ENCODE measurements around the gene MDP1. TPM values are rescaled to one million over a fixed set of nuclear protein-coding genes. Genes with fewer than 3 reads are reported as not detected.

The MDP1 gene
- polyA plus RNA-seq (2013): 26.4 TPM

GRCh38 chr14:24215495-24216344 lies at the start of gene MDP1:
Gene MDP1, minus strand, starts transcription at chr14:24216066. Its CDS starts 111 bp downstream, at chr14:24215955.
- peak within 1 kb of the TSS; percentile 54 to 84 for H3K27ac ChIP-seq (ENCODE audit: insufficient read depth in 1 of 2, low read depth in 1 of 2, low read length in 2 of 2, poor library complexity in 1 of 2, severe bottlenecking in 2 of 2)
- under 1% methylated on average over 30 of the region's 40 CpGs for WGBS (ENCODE audit: insufficient coverage)
- H3K4me1 ChIP-seq (ENCODE audit: control extremely low read depth in 1 of 4, control insufficient read depth in 4 of 4, insufficient read depth in 4 of 4, low read length in 3 of 4): peaks cover 7 to 33% (median 26%) of the 10 kb centered on the region in 4 experiments
- CTCF ChIA-PET: interaction anchor here (0.8 to 3.4 kb wide), 18 partner anchors 10 to 150 kb away, joined by 3 to 31 read pairs (median 5); partner anchors contain the start of genes CIDEB, GMPR2, NEDD8 and RABGGTA
- POLR2A ChIA-PET: interaction anchor here (0.6 to 1.3 kb wide), 5 partner anchors 26 to 55 kb away, joined by 3 to 4 read pairs (median 3); partner anchors contain the start of genes IPO4 and TINF2
- DNase-seq: peak; percentile 94 to 97 (median 96)
- no peaks in the 10 kb centered on the region for H3K9me3 ChIP-seq (ENCODE audit: control extremely low read depth in 1 of 5, control insufficient read depth in 4 of 5, insufficient read depth in 2 of 5, low read depth in 1 of 5, low read length in 4 of 5)
- peaks cover 0 to 25% (median 12%) of the 10 kb centered on the region in 4 experiments for H3K36me3 ChIP-seq (ENCODE audit: control insufficient read depth in 4 of 4, insufficient read depth in 4 of 4, low read length in 3 of 4)
- H3K27me3 ChIP-seq (replicated peaks in 2 of 5; ENCODE audit: control insufficient read depth in 4 of 5, insufficient read depth in 5 of 5, low read length in 4 of 5): no peaks in the 10 kb centered on the region
- H3K4me3 ChIP-seq (ENCODE audit: control insufficient read depth in 1 of 7, extremely low read depth in 1 of 7, insufficient read depth in 4 of 7, low read depth in 2 of 7, low read length in 6 of 7): peak within 1 kb of the TSS; percentile 53 to 99 (median 99)

GRCh38 chr14:24264298-24264697 lies 48.4 kb upstream of the MDP1 start:
- ChIA-PET CTCF (interaction anchor here (1.2 to 2.2 kb wide), 8 partner anchors 13 to 44 kb away, joined by 3 to 9 read pairs (median 4); partner anchors contain the start of genes CIDEB and TINF2), POLR2A (no interaction called here)
- no peak overlapping the region for H3K27ac ChIP-seq (ENCODE audit: insufficient read depth in 1 of 2, low read depth in 1 of 2, low read length in 2 of 2, poor library complexity in 1 of 2, severe bottlenecking in 2 of 2)
- no peaks in the 10 kb centered on the region for H3K9me3 ChIP-seq (ENCODE audit: control extremely low read depth in 1 of 5, control insufficient read depth in 4 of 5, insufficient read depth in 2 of 5, low read depth in 1 of 5, low read length in 4 of 5)
- no peaks in the 10 kb centered on the region for H3K27me3 ChIP-seq (replicated peaks in 2 of 5; ENCODE audit: control insufficient read depth in 4 of 5, insufficient read depth in 5 of 5, low read length in 4 of 5)
- no peak overlapping the region for H3K4me3 ChIP-seq (ENCODE audit: control insufficient read depth in 1 of 7, extremely low read depth in 1 of 7, insufficient read depth in 4 of 7, low read depth in 2 of 7, low read length in 6 of 7)
- peaks cover 0 to 33% (median 19%) of the 10 kb centered on the region in 4 experiments for H3K36me3 ChIP-seq (ENCODE audit: control insufficient read depth in 4 of 4, insufficient read depth in 4 of 4, low read length in 3 of 4)
- 85% methylated on average over 5 of the region's 6 CpGs for WGBS (ENCODE audit: insufficient coverage)
- H3K4me1 ChIP-seq (ENCODE audit: control extremely low read depth in 1 of 4, control insufficient read depth in 4 of 4, insufficient read depth in 4 of 4, low read length in 3 of 4): no peaks in the 10 kb centered on the region
- DNase-seq: no peak

- Histone ChIP-seq H3K4me1 (ENCODE audit: control extremely low read depth in 1 of 4, control insufficient read depth in 4 of 4, insufficient read depth in 4 of 4, low read length in 3 of 4) (no peaks in the 10 kb centered on the region), H3K36me3 (ENCODE audit: control insufficient read depth in 4 of 4, insufficient read depth in 4 of 4, low read length in 3 of 4) (peaks cover 0 to 29% (median 17%) of the 10 kb centered on the region in 4 experiments), H3K27ac (ENCODE audit: insufficient read depth in 1 of 2, low read depth in 1 of 2, low read length in 2 of 2, poor library complexity in 1 of 2, severe bottlenecking in 2 of 2) (no peak overlapping the region), H3K27me3 (replicated peaks in 2 of 5; ENCODE audit: control insufficient read depth in 4 of 5, insufficient read depth in 5 of 5, low read length in 4 of 5) (no peaks in the 10 kb centered on the region), H3K4me3 (ENCODE audit: control insufficient read depth in 1 of 7, extremely low read depth in 1 of 7, insufficient read depth in 4 of 7, low read depth in 2 of 7, low read length in 6 of 7) (no peak overlapping the region), H3K9me3 (ENCODE audit: control extremely low read depth in 1 of 5, control insufficient read depth in 4 of 5, insufficient read depth in 2 of 5, low read depth in 1 of 5, low read length in 4 of 5) (no peaks in the 10 kb centered on the region)
- DNase-seq: no peak
- CTCF ChIA-PET: interaction anchor here (1.2 to 2.2 kb wide), 8 partner anchors 14 to 44 kb away, joined by 3 to 9 read pairs (median 4); partner anchors contain the start of genes CIDEB and TINF2
- 96% methylated on average over 5 of the region's 6 CpGs for WGBS (ENCODE audit: insufficient coverage)
- POLR2A ChIA-PET: no interaction called here
Observed at GRCh38 chr14:24263848-24264247, 48.0 kb upstream of the MDP1 start.

- no peaks in the 10 kb centered on the region for H3K4me1 ChIP-seq (ENCODE audit: control extremely low read depth in 1 of 4, control insufficient read depth in 4 of 4, insufficient read depth in 4 of 4, low read length in 3 of 4)
- ChIA-PET POLR2A (interaction anchor here (1.6 kb wide), 1 partner anchor 8 kb away, joined by 4 read pairs; the partner anchor contains the start of gene RABGGTA), CTCF (interaction anchor here (1.2 to 1.9 kb wide), 6 partner anchors 8 to 45 kb away, joined by 3 to 11 read pairs (median 4); partner anchors contain the start of gene CIDEB)
- H3K27me3 ChIP-seq (replicated peaks in 2 of 5; ENCODE audit: control insufficient read depth in 4 of 5, insufficient read depth in 5 of 5, low read length in 4 of 5): no peaks in the 10 kb centered on the region
- H3K4me3 ChIP-seq (ENCODE audit: control insufficient read depth in 1 of 7, extremely low read depth in 1 of 7, insufficient read depth in 4 of 7, low read depth in 2 of 7, low read length in 6 of 7): no peak within 1 kb of the TSS
- WGBS (ENCODE audit: insufficient coverage): 95% methylated on average over 12 of the region's 14 CpGs
- DNase-seq: no peak
- peaks cover 0 to 26% (median 15%) of the 10 kb centered on the region in 4 experiments for H3K36me3 ChIP-seq (ENCODE audit: control insufficient read depth in 4 of 4, insufficient read depth in 4 of 4, low read length in 3 of 4)
- H3K27ac ChIP-seq (ENCODE audit: insufficient read depth in 1 of 2, low read depth in 1 of 2, low read length in 2 of 2, poor library complexity in 1 of 2, severe bottlenecking in 2 of 2): no peak within 1 kb of the TSS
- no peaks in the 10 kb centered on the region for H3K9me3 ChIP-seq (ENCODE audit: control extremely low read depth in 1 of 5, control insufficient read depth in 4 of 5, insufficient read depth in 2 of 5, low read depth in 1 of 5, low read length in 4 of 5)
Observed at GRCh38 chr14:24262821-24263733, 47.2 kb upstream of the MDP1 start, which contains the start of gene TGM1. Gene TGM1, minus strand, starts transcription at chr14:24263177. Its CDS starts 825 bp downstream, at chr14:24262352.

GRCh38 chr14:24261969-24262327 lies 46.1 kb upstream of the MDP1 start:
- WGBS (ENCODE audit: insufficient coverage): 97% methylated on average over 19 of the region's 19 CpGs
- ChIA-PET POLR2A (interaction anchor here (1.6 kb wide), 1 partner anchor 9 kb away, joined by 4 read pairs; the partner anchor contains the start of gene RABGGTA), CTCF (interaction anchor here (1.4 to 1.9 kb wide), 3 partner anchors 9 to 35 kb away, joined by 3 to 11 read pairs (median 5); no protein-coding TSS in a partner anchor)
- peaks cover 0 to 16% (median 10%) of the 10 kb centered on the region in 4 experiments for H3K36me3 ChIP-seq (ENCODE audit: control insufficient read depth in 4 of 4, insufficient read depth in 4 of 4, low read length in 3 of 4)
- no peaks in the 10 kb centered on the region for H3K9me3 ChIP-seq (ENCODE audit: control extremely low read depth in 1 of 5, control insufficient read depth in 4 of 5, insufficient read depth in 2 of 5, low read depth in 1 of 5, low read length in 4 of 5)
- H3K27me3 ChIP-seq (replicated peaks in 2 of 5; ENCODE audit: control insufficient read depth in 4 of 5, insufficient read depth in 5 of 5, low read length in 4 of 5): no peaks in the 10 kb centered on the region
- H3K27ac ChIP-seq (ENCODE audit: insufficient read depth in 1 of 2, low read depth in 1 of 2, low read length in 2 of 2, poor library complexity in 1 of 2, severe bottlenecking in 2 of 2): no peak overlapping the region
- H3K4me3 ChIP-seq (ENCODE audit: control insufficient read depth in 1 of 7, extremely low read depth in 1 of 7, insufficient read depth in 4 of 7, low read depth in 2 of 7, low read length in 6 of 7): no peak overlapping the region
- no peaks in the 10 kb centered on the region for H3K4me1 ChIP-seq (ENCODE audit: control extremely low read depth in 1 of 4, control insufficient read depth in 4 of 4, insufficient read depth in 4 of 4, low read length in 3 of 4)
- DNase-seq: no peak

GRCh38 chr14:24261256-24261968 lies 45.5 kb upstream of the MDP1 start:
- ChIA-PET POLR2A (interaction anchor here (1.6 kb wide), 1 partner anchor 9 kb away, joined by 4 read pairs; the partner anchor contains the start of gene RABGGTA), CTCF (interaction anchor here (1.4 to 1.9 kb wide), 3 partner anchors 9 to 36 kb away, joined by 3 to 11 read pairs (median 5); no protein-coding TSS in a partner anchor)
- Histone ChIP-seq H3K27ac (ENCODE audit: insufficient read depth in 1 of 2, low read depth in 1 of 2, low read length in 2 of 2, poor library complexity in 1 of 2, severe bottlenecking in 2 of 2) (no peak overlapping the region), H3K4me1 (ENCODE audit: control extremely low read depth in 1 of 4, control insufficient read depth in 4 of 4, insufficient read depth in 4 of 4, low read length in 3 of 4) (no peaks in the 10 kb centered on the region), H3K4me3 (ENCODE audit: control insufficient read depth in 1 of 7, extremely low read depth in 1 of 7, insufficient read depth in 4 of 7, low read depth in 2 of 7, low read length in 6 of 7) (no peak overlapping the region), H3K9me3 (ENCODE audit: control extremely low read depth in 1 of 5, control insufficient read depth in 4 of 5, insufficient read depth in 2 of 5, low read depth in 1 of 5, low read length in 4 of 5) (no peaks in the 10 kb centered on the region), H3K36me3 (ENCODE audit: control insufficient read depth in 4 of 4, insufficient read depth in 4 of 4, low read length in 3 of 4) (peaks cover 0 to 10% (median 8%) of the 10 kb centered on the region in 4 experiments), H3K27me3 (replicated peaks in 2 of 5; ENCODE audit: control insufficient read depth in 4 of 5, insufficient read depth in 5 of 5, low read length in 4 of 5) (no peaks in the 10 kb centered on the region)
- WGBS (ENCODE audit: insufficient coverage): 93% methylated on average over 17 of the region's 20 CpGs
- no peak for DNase-seq
